H9 (cell line): ENCODE results near the gene PLA2G15. TPM values are rescaled to one million over a fixed set of nuclear protein-coding genes. Genes with fewer than 3 reads are reported as not detected.

Experiments used
- DNase-seq: peaks from one replicate; pipeline ENCODE4 v3.0.0-alpha.2; 2017
- H2AFZ ChIP-seq: one replicate; pipeline ENCODE4 v1.6.1; 2013; ENCODE audit warnings: mild to moderate bottlenecking, low read length, control low read depth, moderate library complexity
- H2AK5ac ChIP-seq: 2 replicates; pipeline ENCODE4 v1.6.1; 2013; ENCODE audit warnings: low read length, control low read depth, mixed read lengths; ENCODE audit not compliant: insufficient read length
- H2BK120ac ChIP-seq: one replicate; pipeline ENCODE4 v1.6.1; 2013; ENCODE audit warnings: low read depth, mild to moderate bottlenecking, low read length, control low read depth, inconsistent platforms; ENCODE audit not compliant: poor library complexity, severe bottlenecking
- H2BK12ac ChIP-seq: 2 replicates; pipeline ENCODE4 v1.6.1; 2013; ENCODE audit warnings: low read length, control low read depth, mixed read lengths, low read depth; ENCODE audit not compliant: insufficient read length
- H2BK15ac ChIP-seq: 2 replicates; pipeline ENCODE4 v1.6.1; 2013; ENCODE audit warnings: low read depth, low read length, control low read depth
- H2BK20ac ChIP-seq: one replicate; pipeline ENCODE4 v1.6.1; 2013; ENCODE audit warnings: low read depth, mild to moderate bottlenecking, low read length, control low read depth, inconsistent platforms; ENCODE audit not compliant: poor library complexity, severe bottlenecking
- H2BK5ac ChIP-seq: 2 replicates; pipeline ENCODE4 v1.6.1; 2013; ENCODE audit warnings: low read length, control low read depth, mixed read lengths; ENCODE audit not compliant: insufficient read length
- H3K14ac ChIP-seq: 2 replicates; pipeline ENCODE4 v1.6.1; 2013; ENCODE audit warnings: low read length, control low read depth; ENCODE audit not compliant: insufficient read depth
- H3K18ac ChIP-seq: 2 replicates; pipeline ENCODE4 v1.6.1; 2013; ENCODE audit warnings: low read depth, mild to moderate bottlenecking, mixed read lengths, low read length, control low read depth; ENCODE audit not compliant: insufficient read length
- H3K23ac ChIP-seq: 2 replicates; pipeline ENCODE4 v1.6.1; 2013; ENCODE audit warnings: low read length, control low read depth, mixed read lengths, low read depth; ENCODE audit not compliant: insufficient read length
- H3K23me2 ChIP-seq: 2 replicates; pipeline ENCODE4 v1.6.1; 2013; ENCODE audit warnings: low read depth, mild to moderate bottlenecking, mixed read lengths, low read length, control low read depth; ENCODE audit not compliant: insufficient read length, poor library complexity, severe bottlenecking
- H3K27ac ChIP-seq: 2 replicates; pipeline ENCODE4 v1.5.1; 2013; ENCODE audit warnings: low read length, control low read depth, mixed read lengths, low read depth; ENCODE audit not compliant: insufficient read length
- H3K27me3 ChIP-seq: 2 replicates; pipeline ENCODE4 v1.6.1; 2013; ENCODE audit warnings: low read length, control low read depth, inconsistent platforms; ENCODE audit not compliant: insufficient read depth
- H3K4ac ChIP-seq: 2 replicates; pipeline ENCODE4 v1.6.1; 2013; ENCODE audit warnings: low read depth, mild to moderate bottlenecking, control low read depth, inconsistent platforms, low read length, moderate library complexity
- H3K4me1 ChIP-seq: 2 replicates; pipeline ENCODE4 v1.6.1; 2013; ENCODE audit warnings: low read length, control low read depth, inconsistent platforms; ENCODE audit not compliant: insufficient read depth
- H3K4me2 ChIP-seq: 2 replicates; pipeline ENCODE4 v1.6.1; 2013; ENCODE audit warnings: low read length, control low read depth, mixed read lengths; ENCODE audit not compliant: insufficient read length, insufficient read depth
- H3K56ac ChIP-seq: 2 replicates; pipeline ENCODE4 v1.6.1; 2013; ENCODE audit warnings: low read depth, mild to moderate bottlenecking, mixed read lengths, low read length, control low read depth; ENCODE audit not compliant: insufficient read length
- H3K79me1 ChIP-seq: 2 replicates; pipeline ENCODE4 v1.6.1; 2013; ENCODE audit warnings: low read depth, mild to moderate bottlenecking, moderate library complexity, low read length, control low read depth, inconsistent platforms; ENCODE audit not compliant: insufficient read depth, poor library complexity, severe bottlenecking
- H3K79me2 ChIP-seq: 2 replicates; pipeline ENCODE4 v1.6.1; 2013; ENCODE audit warnings: low read length, control low read depth, inconsistent platforms; ENCODE audit not compliant: insufficient read depth
- H3K9ac ChIP-seq: 2 replicates; pipeline ENCODE4 v1.6.1; 2013; ENCODE audit warnings: low read length, control low read depth, mixed read lengths; ENCODE audit not compliant: insufficient read length; ENCODE audit errors: extremely low read depth
- H3K9me3 ChIP-seq: one replicate; pipeline ENCODE4 v1.6.1; 2013; ENCODE audit warnings: low read depth, low read length, inconsistent platforms; ENCODE audit not compliant: control insufficient read depth
- H3T11ph ChIP-seq: one replicate; pipeline ENCODE4 v1.6.1; 2013; ENCODE audit warnings: mild to moderate bottlenecking, low read length, control low read depth, inconsistent platforms
- H4K20me1 ChIP-seq: one replicate; pipeline ENCODE4 v1.6.1; 2013; ENCODE audit not compliant: control insufficient read depth, insufficient read length, insufficient read depth
- H4K5ac ChIP-seq: 2 replicates; pipeline ENCODE4 v1.6.1; 2013; ENCODE audit warnings: low read depth, mild to moderate bottlenecking, mixed read lengths, low read length, control low read depth; ENCODE audit not compliant: insufficient read length
- H4K8ac ChIP-seq: replicated peaks from 2 replicates; pipeline ENCODE4 v1.6.1; 2013; ENCODE audit warnings: low read length, control low read depth, mixed read lengths, low read depth; ENCODE audit not compliant: insufficient read length
- H4K91ac ChIP-seq: 2 replicates; pipeline ENCODE4 v1.6.1; 2013; ENCODE audit warnings: low read depth, mild to moderate bottlenecking, moderate library complexity, mixed read lengths, low read length, control low read depth; ENCODE audit not compliant: insufficient read length
- H3K27ac Mint-ChIP-seq, 3 experiments: 2 replicates in 2 of 3; 3 replicates in 1 of 3; pipeline ENCODE4 v1.8.0; 2020 to 2021; ENCODE audit warnings: mixed read lengths in 3 of 3, mild to moderate bottlenecking in 1 of 3, moderate library complexity in 1 of 3
- H3K27me3 Mint-ChIP-seq: 2 replicates; pipeline ENCODE4 v1.8.0; 2021; ENCODE audit warnings: low read depth, mild to moderate bottlenecking, moderate library complexity, mixed read lengths
- H3K36me3 Mint-ChIP-seq, 3 experiments: 2 replicates in 2 of 3; 3 replicates in 1 of 3; pipeline ENCODE4 v1.8.0; 2020 to 2021; ENCODE audit warnings: low read depth in 3 of 3, mixed read lengths in 3 of 3; ENCODE audit not compliant: insufficient read depth in 1 of 3
- H3K4me1 Mint-ChIP-seq, 2 experiments: 2 replicates each; pipeline ENCODE4 v1.8.0; 2020; ENCODE audit warnings: mixed read lengths in 2 of 2
- H3K4me3 Mint-ChIP-seq, 2 experiments: 2 replicates in 1 of 2; 3 replicates in 1 of 2; pipeline ENCODE4 v1.8.0; 2020 to 2021; ENCODE audit warnings: mild to moderate bottlenecking in 2 of 2, mixed read lengths in 2 of 2, moderate library complexity in 1 of 2
- H3K9me3 Mint-ChIP-seq, 2 experiments: 2 replicates in 1 of 2; 3 replicates in 1 of 2; pipeline ENCODE4 v1.8.0; 2020; ENCODE audit warnings: mild to moderate bottlenecking in 2 of 2, mixed read lengths in 2 of 2, moderate library complexity in 1 of 2
- CTCF ChIP-seq: fragments of 200-600 bp; sonication (generic); conservative IDR thresholded peaks from 3 replicates; pipeline ENCODE4 v1.8.0; 2021; ENCODE audit warnings: antibody characterized with exemption, mild to moderate bottlenecking
- WGBS: extraction: QIAGEN DNeasy Blood & Tissue Kit; methylation state at CpG from one replicate; pipeline ENCODE4 v1.1.7; 2013; ENCODE audit warnings: missing lambda C conversion rate, low lambda C conversion rate, mixed read lengths; ENCODE audit not compliant: insufficient read length; ENCODE audit errors: extremely low coverage; 5-methylcytosine and 5-hydroxymethylcytosine counted together
- total RNA-seq: library from RNA; stranded (reverse); gene quantifications from 2 replicates; pipeline ENCODE4 v1.2.1, GENCODE V29; 2021

PLA2G15 gene
- total RNA-seq, 1 experiment from 2014 or later, result 11.0 TPM

GRCh38 chr16:68236137-68236825 is 8.9 kb upstream of the PLA2G15 start:
- Histone ChIP-seq H3K4me1 (no peaks in the 10 kb centered on the region; the same call in 1 of the 2 replicates), H3K79me1 (no peaks in the 10 kb centered on the region), H3K18ac (peak overlapping the region; percentile 2), H3K79me2 (no peaks in the 10 kb centered on the region; the same call in 1 of the 2 replicates), H3K4ac (no peak overlapping the region), H2BK5ac (no peak overlapping the region), H3K27me3 (no peaks in the 10 kb centered on the region), H3K14ac (peak overlapping the region; percentile 84), H4K20me1 (no peaks in the 10 kb centered on the region), H2AK5ac (no peak overlapping the region), H2BK15ac (no peak overlapping the region), H2AFZ (no peak overlapping the region), H3K27ac (no peak overlapping the region), H3K23me2 (peaks cover 19% of the 10 kb centered on the region), H2BK12ac (no peak overlapping the region), H4K91ac (peak overlapping the region; percentile 16), H3K23ac (no peak overlapping the region), H2BK20ac (no peak overlapping the region), H3T11ph (no peak overlapping the region), H3K9ac (peak overlapping the region; percentile 46), H3K9me3 (no peaks in the 10 kb centered on the region), H4K5ac (no peak overlapping the region), H3K4me2 (peak overlapping the region; percentile 69), H3K56ac (no peak overlapping the region), H4K8ac (no peak overlapping the region), H2BK120ac (no peak overlapping the region)
- Mint-ChIP-seq H3K4me3 (peak overlapping the region; percentile 89 to 91), H3K36me3 (peaks cover 4 to 22% (median 22%) of the 10 kb centered on the region in 3 experiments; a peak in 6 of 7 replicates), H3K27ac (peak overlapping the region; percentile 93 to 99 (median 97)), H3K9me3 (no peaks in the 10 kb centered on the region; a peak in 1 of 5 replicates), H3K27me3 (peaks cover 6% of the 10 kb centered on the region), H3K4me1 (peaks cover 29 to 33% of the 10 kb centered on the region in 2 experiments)
- no CpG with 5 or more reads among the region's 45 CpGs for WGBS
- DNase-seq, result peak; percentile 89
- no peak for TF ChIP-seq CTCF
